GM12864 (cell line): Measurements from ENCODE around the gene HTRA3.

Experiments
- DNase-seq: peaks from one replicate; pipeline ENCODE4 v3.0.0-alpha.2; 2011; ENCODE audit warnings: low read depth
- H3K4me3 ChIP-seq: 2 replicates; pipeline ENCODE4 v1.5.1; 2011; ENCODE audit warnings: mild to moderate bottlenecking, low read depth, low read length, control low read depth
- CTCF ChIP-seq: IDR thresholded peaks from 2 replicates; pipeline ENCODE4 v1.5.1; 2011; ENCODE audit warnings: low read depth, mild to moderate bottlenecking, moderate library complexity, low read length, control low read depth, inconsistent platforms; ENCODE audit errors: missing control alignments

HTRA3 gene

GRCh38 chr4:8242782-8243560 lies 26.6 kb upstream of the HTRA3 start:
- DNase-seq, result no peak
- no peak overlapping the region for H3K4me3 ChIP-seq
- no peak for TF ChIP-seq CTCF

- no peak for DNase-seq
- no peak for TF ChIP-seq CTCF
- no peak overlapping the region for H3K4me3 ChIP-seq
Observed at GRCh38 chr4:8244001-8244757, 25.4 kb upstream of the HTRA3 start.

- no peak overlapping the region for H3K4me3 ChIP-seq
- TF ChIP-seq CTCF, result no peak
- DNase-seq, result no peak
Observed at GRCh38 chr4:8244931-8245460, 24.6 kb upstream of the HTRA3 start.

- TF ChIP-seq CTCF, result no peak
- no peak for DNase-seq
- no peak overlapping the region for H3K4me3 ChIP-seq
Observed at GRCh38 chr4:8245884-8246833, 23.4 kb upstream of the HTRA3 start.

- H3K4me3 ChIP-seq, result no peak overlapping the region
- DNase-seq, result no peak
- TF ChIP-seq CTCF, result no peak
Observed at GRCh38 chr4:8247047-8247930, 22.3 kb upstream of the HTRA3 start.

- no peak for DNase-seq
- H3K4me3 ChIP-seq, result no peak overlapping the region
- no peak for TF ChIP-seq CTCF
Observed at GRCh38 chr4:8248091-8248490, 21.5 kb upstream of the HTRA3 start.
